Mesothelial cell of epicardium (in vitro differentiated cells): ENCODE data around the gene KLF13. TPM values are rescaled to one million over a fixed set of nuclear protein-coding genes. Genes with fewer than 3 reads are reported as not detected.

ENCODE experiments used
- DNase-seq, 2 experiments: peaks; one replicate each; pipeline ENCODE4 v3.0.0; 2021; ENCODE audit warnings: low spot score in 2 of 2; ENCODE audit not compliant: unreplicated experiment in 2 of 2
- H3K27ac Mint-ChIP-seq: 2 replicates; pipeline ENCODE4 v1.8.0; 2021; ENCODE audit warnings: mixed read lengths
- H3K27me3 Mint-ChIP-seq: 2 replicates; pipeline ENCODE4 v1.8.0; 2021; ENCODE audit warnings: low read depth, mixed read lengths
- H3K36me3 Mint-ChIP-seq: 2 replicates; pipeline ENCODE4 v1.8.0; 2021; ENCODE audit warnings: mixed read lengths
- H3K4me1 Mint-ChIP-seq: 2 replicates; pipeline ENCODE4 v1.8.0; 2021; ENCODE audit warnings: mixed read lengths
- H3K4me3 Mint-ChIP-seq: 2 replicates; pipeline ENCODE4 v1.8.0; 2021; ENCODE audit warnings: mild to moderate bottlenecking, moderate library complexity, mixed read lengths
- H3K9me3 Mint-ChIP-seq: 2 replicates; pipeline ENCODE4 v1.8.0; 2021; ENCODE audit warnings: mixed read lengths
- CTCF ChIP-seq: fragments of 200-600 bp; sonication (generic); IDR thresholded peaks from one replicate; pipeline ENCODE4 v1.5.0; 2021; ENCODE audit warnings: antibody characterized with exemption; ENCODE audit not compliant: unreplicated experiment
- total RNA-seq: library from RNA; stranded (reverse); gene quantifications from 3 replicates; pipeline ENCODE4 v1.2.1, GENCODE V29; 2021

KLF13 gene
- total RNA-seq, 1 donor from 2014 or later, result 28.1 TPM

DNA sequence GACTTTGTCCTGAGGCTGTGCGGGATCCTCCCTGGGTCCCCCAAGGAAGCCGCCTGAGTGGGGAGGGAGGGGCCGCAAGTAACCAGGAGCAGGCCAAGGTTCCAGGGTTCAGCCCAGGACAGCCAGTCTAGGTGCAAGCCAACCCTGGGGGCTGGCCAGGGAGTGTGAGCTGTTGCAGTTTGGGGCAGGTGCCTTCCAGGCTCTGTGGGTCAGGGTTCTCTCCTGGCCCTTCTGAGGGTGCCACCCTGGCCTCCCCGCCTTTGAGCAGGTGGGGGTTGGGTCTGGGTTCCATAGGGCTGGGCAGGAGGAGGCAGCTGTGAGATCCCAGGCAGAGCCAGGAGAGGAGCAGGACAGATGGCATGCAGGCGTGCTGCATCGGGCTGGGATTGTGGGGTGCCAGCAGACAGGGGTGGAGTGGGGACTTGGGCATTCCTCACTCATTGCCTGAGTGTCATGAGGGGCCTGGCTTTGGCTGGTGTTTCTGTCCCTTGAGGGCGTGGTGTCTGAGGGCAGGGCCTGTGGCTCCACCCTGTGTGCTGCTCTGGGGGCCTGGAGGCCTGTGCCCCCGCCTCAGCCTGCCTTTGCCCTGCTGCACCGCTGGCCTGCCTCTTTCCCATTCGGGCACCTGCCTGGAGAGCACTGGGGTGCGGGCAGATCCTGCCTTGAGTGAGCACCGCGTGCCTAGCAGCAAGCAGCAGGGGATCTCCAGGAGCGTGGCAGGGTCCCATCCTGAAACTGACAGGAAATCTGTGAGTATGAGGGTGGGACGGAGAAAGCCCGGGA is 18.4 kb downstream of the KLF13 start:
- no peaks in the 10 kb centered on the region for H3K27me3 Mint-ChIP-seq
- TF ChIP-seq CTCF, result no peak
- H3K4me1 Mint-ChIP-seq, result peaks cover 2% of the 10 kb centered on the region
- no peak overlapping the region for H3K4me3 Mint-ChIP-seq
- H3K9me3 Mint-ChIP-seq, result no peaks in the 10 kb centered on the region
- DNase-seq, result no peak
- no peak overlapping the region for H3K27ac Mint-ChIP-seq
- H3K36me3 Mint-ChIP-seq, result no peaks in the 10 kb centered on the region

DNA sequence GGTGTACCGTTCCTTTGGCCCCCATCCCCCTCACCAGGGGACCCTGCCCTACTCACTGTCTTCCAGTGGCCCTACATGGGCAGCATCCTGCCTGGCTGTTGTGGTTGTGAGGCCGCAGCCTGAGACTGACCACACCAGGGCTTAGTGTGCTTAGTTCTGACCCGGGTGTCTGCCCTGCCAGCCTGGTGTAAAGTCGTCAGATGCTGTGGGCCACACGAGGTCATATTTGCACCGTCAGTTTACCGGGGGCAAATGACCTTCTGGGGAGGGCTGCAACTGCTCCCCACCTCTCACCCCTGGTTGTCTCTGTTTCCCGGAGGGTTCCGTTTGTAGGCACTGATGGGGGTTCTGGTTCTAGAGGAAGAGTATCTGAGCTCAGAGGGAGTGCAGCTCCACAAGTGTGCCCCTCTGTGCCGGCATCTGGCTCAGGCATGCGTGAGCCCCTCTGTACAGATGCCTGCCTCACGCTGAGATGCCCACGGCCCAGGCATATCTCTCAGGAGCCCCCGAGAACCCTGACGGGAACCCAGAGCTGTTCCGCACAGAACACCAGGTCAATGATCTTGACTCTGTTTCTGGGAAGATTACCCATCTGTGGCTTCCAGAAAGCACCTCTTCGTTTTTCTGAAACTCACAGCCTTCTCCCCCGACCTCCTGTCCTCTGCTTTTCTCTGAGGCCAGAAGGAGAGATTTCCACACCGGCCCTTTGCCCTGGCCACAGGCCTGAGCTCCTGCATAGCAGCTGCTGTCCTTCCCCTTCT is 19.2 kb downstream of the KLF13 start:
- H3K4me3 Mint-ChIP-seq, result no peak overlapping the region
- DNase-seq, result no peak
- no peak overlapping the region for H3K27ac Mint-ChIP-seq
- no peak for TF ChIP-seq CTCF
- H3K27me3 Mint-ChIP-seq, result no peaks in the 10 kb centered on the region
- H3K9me3 Mint-ChIP-seq, result no peaks in the 10 kb centered on the region
- peaks cover 2% of the 10 kb centered on the region for H3K4me1 Mint-ChIP-seq
- no peaks in the 10 kb centered on the region for H3K36me3 Mint-ChIP-seq

DNA sequence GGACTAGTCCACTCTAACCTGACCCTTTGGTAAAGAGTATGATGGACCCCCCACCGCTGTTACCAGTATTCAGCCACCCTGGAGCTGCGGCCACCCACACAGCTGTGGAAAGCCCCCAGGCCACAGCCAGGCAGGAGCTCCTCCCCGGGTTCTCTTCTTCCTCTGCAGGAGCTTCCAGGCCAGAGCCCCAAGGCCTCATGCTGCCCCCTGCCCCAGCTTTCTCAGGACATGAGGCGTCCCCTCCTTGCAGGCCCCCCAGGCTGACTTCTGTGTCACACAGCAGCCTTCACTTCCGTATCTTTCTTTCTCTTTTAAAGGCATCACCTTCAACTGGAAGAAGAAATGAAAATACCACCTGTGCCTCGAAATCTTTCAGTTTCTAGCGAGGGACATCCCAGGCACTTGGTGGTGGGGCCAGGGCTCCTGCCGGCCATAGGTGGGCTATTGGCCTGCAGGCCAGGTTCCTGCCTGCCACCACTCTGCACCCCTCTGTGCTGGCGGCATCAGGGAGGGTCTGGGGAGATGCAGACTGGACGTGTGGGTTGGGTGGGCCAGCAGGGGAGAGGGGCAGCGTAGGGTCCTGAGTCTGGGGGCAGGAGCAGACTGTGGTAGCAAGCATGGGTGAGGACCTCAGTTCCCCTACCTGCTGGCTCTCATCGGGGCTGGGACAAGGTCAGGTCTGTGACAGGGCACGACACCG is 19.9 kb downstream of the KLF13 start:
- no peaks in the 10 kb centered on the region for H3K9me3 Mint-ChIP-seq
- DNase-seq, result no peak
- H3K27me3 Mint-ChIP-seq, result no peaks in the 10 kb centered on the region
- no peak overlapping the region for H3K4me3 Mint-ChIP-seq
- no peak overlapping the region for H3K27ac Mint-ChIP-seq
- no peaks in the 10 kb centered on the region for H3K36me3 Mint-ChIP-seq
- TF ChIP-seq CTCF, result no peak
- H3K4me1 Mint-ChIP-seq, result peaks cover 8% of the 10 kb centered on the region

DNA sequence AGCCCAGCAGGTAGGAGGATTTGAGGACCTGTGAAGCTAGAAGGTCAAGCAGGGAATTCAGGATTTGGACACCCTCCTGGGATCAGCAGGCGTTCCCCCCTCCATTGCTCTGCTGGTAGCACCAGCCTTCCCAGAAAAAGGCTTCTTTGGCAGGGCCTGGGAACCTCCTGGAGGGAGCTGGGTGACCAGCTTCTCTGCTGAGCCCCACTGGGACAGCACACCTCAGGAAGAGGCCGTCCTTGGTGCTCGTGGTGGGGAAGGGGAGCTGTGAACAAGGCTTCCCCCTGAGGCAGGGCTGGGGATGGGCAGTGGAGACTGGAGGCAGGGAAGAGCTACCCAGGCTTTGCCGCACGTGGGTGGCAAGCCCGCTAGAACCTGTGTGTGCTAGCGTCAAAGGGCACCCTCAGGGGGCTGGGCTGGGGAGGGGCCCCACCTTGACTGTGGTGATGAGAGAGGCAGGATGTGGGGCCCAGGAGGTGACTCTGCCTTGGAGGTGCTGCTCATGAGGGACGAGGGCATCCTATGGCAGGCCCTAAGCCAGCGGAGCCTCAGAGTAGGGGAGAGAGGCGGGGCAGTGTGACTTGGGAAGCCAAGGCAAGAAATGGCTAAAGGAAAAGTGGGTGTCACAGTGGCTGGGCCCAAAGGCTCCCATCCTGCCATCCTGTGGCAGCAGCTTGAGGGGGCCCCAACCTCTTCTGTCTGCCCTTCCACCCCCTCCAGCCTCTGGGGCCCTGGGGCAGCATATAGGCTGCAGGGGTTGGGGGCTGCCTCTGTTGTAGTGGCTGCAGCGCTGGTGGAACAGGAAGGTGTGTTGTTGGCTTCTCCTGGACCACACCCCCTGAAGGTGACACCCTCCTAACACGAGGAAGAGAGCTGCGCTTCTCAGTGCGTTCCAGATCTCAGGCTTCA is 20.7 kb downstream of the KLF13 start:
- Mint-ChIP-seq H3K27ac (no peak overlapping the region), H3K27me3 (no peaks in the 10 kb centered on the region), H3K4me1 (peaks cover 11% of the 10 kb centered on the region), H3K4me3 (no peak overlapping the region), H3K9me3 (no peaks in the 10 kb centered on the region), H3K36me3 (no peaks in the 10 kb centered on the region)
- no peak for TF ChIP-seq CTCF
- DNase-seq, result no peak
